ENCODE results near the gene KCNN3. TPM values are rescaled to one million over a fixed set of nuclear protein-coding genes. Genes with fewer than 3 reads are reported as not detected.

Gene KCNN3
- total and polyA plus RNA-seq, 2 of the 8 experiments (the other 6 are each of a cell fraction or from before 2014, with no cell fraction given): 2.8 to 3.7 TPM

DNA sequence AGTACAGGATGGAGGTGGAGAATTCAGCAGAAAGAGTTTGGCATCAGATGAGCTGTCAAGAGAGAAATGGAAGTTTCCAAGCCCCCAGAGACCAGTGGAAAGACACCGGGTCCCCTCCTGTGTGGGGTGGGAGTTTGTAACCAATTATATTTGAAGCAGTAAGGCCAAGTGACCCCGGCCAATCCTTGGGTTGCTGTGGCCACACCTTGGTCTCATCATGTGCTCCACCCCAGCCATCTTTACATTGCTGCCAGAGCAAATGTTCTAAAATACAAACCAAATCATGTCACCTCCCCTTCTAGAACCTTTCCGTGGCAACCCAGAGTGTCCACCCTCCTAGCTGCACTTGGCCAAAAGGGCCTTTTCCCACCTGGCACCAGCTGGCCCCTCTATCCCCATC lies 86.1 kb downstream of the KCNN3 start:
- Histone ChIP-seq H4K91ac (replicated peaks; ENCODE audit: insufficient read length, low read length) (no peak overlapping the region), H2BK15ac (ENCODE audit: low read length) (no peak overlapping the region), H4K5ac (ENCODE audit: insufficient read length, low read depth, low read length) (no peak overlapping the region), H3K27me3 (replicated peaks in 1 of 4; ENCODE audit: control insufficient read depth in 3 of 4, extremely low read depth in 1 of 4, insufficient read depth in 3 of 4, low read length in 3 of 4) (no peaks in the 10 kb centered on the region), H3K4me3 (ENCODE audit: extremely low read depth in 1 of 4, insufficient read depth in 2 of 4, low read depth in 3 of 4, low read length in 4 of 4) (no peak overlapping the region), H2BK120ac (replicated peaks; ENCODE audit: low read depth, low read length) (no peak overlapping the region), H2BK5ac (ENCODE audit: low read depth, low read length) (peak overlapping the region; percentile 24; the same call in 1 of the 2 replicates), H3K27ac (ENCODE audit: low read depth, low read length) (no peak overlapping the region), H4K8ac (ENCODE audit: extremely low read depth, insufficient read depth, low read length) (no peak overlapping the region), H4K20me1 (replicated peaks in 1 of 2; ENCODE audit: control insufficient read depth in 1 of 2, insufficient read depth in 2 of 2, low read length in 2 of 2) (no peaks in the 10 kb centered on the region), H3K36me3 (ENCODE audit: control insufficient read depth in 2 of 4, insufficient read depth in 4 of 4, low read length in 3 of 4) (no peaks in the 10 kb centered on the region), H2AFZ (ENCODE audit: low read length) (no peak overlapping the region), H2BK20ac (ENCODE audit: low read length) (no peak overlapping the region), H3K14ac (ENCODE audit: insufficient read length) (no peak overlapping the region), H3K79me2 (ENCODE audit: control insufficient read depth in 1 of 2, insufficient read depth in 2 of 2, low read length in 2 of 2) (no peaks in the 10 kb centered on the region), H3K4me2 (ENCODE audit: insufficient read depth in 1 of 2, low read depth in 2 of 2, low read length in 2 of 2) (no peak overlapping the region), H3K9ac (replicated peaks in 1 of 4; ENCODE audit: extremely low read depth in 1 of 4, low read depth in 3 of 4, low read length in 3 of 4) (no peak overlapping the region), H3K18ac (ENCODE audit: extremely low read depth, low read length) (no peak overlapping the region), H3K79me1 (ENCODE audit: low read depth, low read length) (no peaks in the 10 kb centered on the region), H3K4me1 (replicated peaks in 1 of 4; ENCODE audit: control insufficient read depth in 3 of 4, insufficient read depth in 4 of 4, low read length in 3 of 4) (peaks cover 0 to 7% (median 3%) of the 10 kb centered on the region in 4 experiments; a peak in 3 of 7 replicates), H3K4ac (replicated peaks; ENCODE audit: insufficient read length, low read depth, low read length) (no peak overlapping the region), H2BK12ac (ENCODE audit: low read depth, low read length) (0 out of 2 replicates have a peak overlapping the region, but pooled peaks have one; percentile 14), H3K56ac (replicated peaks; ENCODE audit: insufficient read length, low read depth, low read length) (no peak overlapping the region), H2AK5ac (ENCODE audit: low read depth, low read length) (no peak overlapping the region), H3K23me2 (ENCODE audit: low read depth, low read length) (no peaks in the 10 kb centered on the region), H3K9me3 (ENCODE audit: insufficient read depth in 2 of 2, low read depth in 1 of 2, low read length in 1 of 2) (0 out of 4 replicates have a peak, but pooled peaks cover 0 to under 1% of the 10 kb centered on the region in 2 experiments), H3K23ac (ENCODE audit: insufficient read length) (no peak overlapping the region)
- FAIRE-seq (no peak), DNase-seq (ENCODE audit: low read depth in 1 of 2, low spot score in 2 of 2) (no peak)
- TF ChIP-seq MAFK (IDR thresholded peaks at IDR 0.05; ENCODE audit: low read depth, low read length): no peak
- TF ChIP-seq, protein P1, sequence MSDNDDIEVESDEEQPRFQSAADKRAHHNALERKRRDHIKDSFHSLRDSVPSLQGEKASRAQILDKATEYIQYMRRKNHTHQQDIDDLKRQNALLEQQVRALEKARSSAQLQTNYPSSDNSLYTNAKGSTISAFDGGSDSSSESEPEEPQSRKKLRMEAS (IDR thresholded peaks at IDR 0.05): no peak
- TF ChIP-seq HDAC6 (IDR thresholded peaks at IDR 0.05; ENCODE audit: low read depth, low read length): no peak
- TF ChIP-seq CBX5 (IDR thresholded peaks at IDR 0.05; ENCODE audit: low read depth, low read length): no peak
- TF ChIP-seq SRF (IDR thresholded peaks at IDR 0.05; ENCODE audit: low read depth, low read length): no peak
- no peak for TF ChIP-seq SIN3A (conservative IDR thresholded peaks at IDR 0.05 in 1 of 2, IDR thresholded peaks at IDR 0.05 in 1 of 2; ENCODE audit: low read depth in 1 of 2, low read length in 2 of 2)
- no peak for TF ChIP-seq BACH1 (IDR thresholded peaks at IDR 0.05; ENCODE audit: low read length)
- TF ChIP-seq RNF2 (IDR thresholded peaks at IDR 0.05; ENCODE audit: borderline replicate concordance, low read depth, low read length, missing control alignments, poor library complexity, severe bottlenecking): no peak
- no peak for TF ChIP-seq TEAD4 (IDR thresholded peaks at IDR 0.05; ENCODE audit: low read depth, low read length)
- WGBS, 2 experiments (ENCODE audit: extremely low coverage in 1 of 2, insufficient coverage in 1 of 2, insufficient read length in 1 of 2, insufficient replicate concordance in 2 of 2, low coverage in 1 of 2, low lambda C conversion rate in 2 of 2, missing lambda C conversion rate in 1 of 2): 94% methylated on average over 3 of the region's 3 CpGs; no CpG with 5 or more reads in 1 of the 2 experiments
- ChIA-PET CTCF (ENCODE audit: partially characterized antibody) (interaction anchor here (0.8 to 1.9 kb wide), 6 partner anchors 9 to 43 kb away, joined by 3 to 8 read pairs (median 4); no protein-coding TSS in a partner anchor), POLR2A (ENCODE audit: partially characterized antibody) (interaction anchor here (0.7 to 0.9 kb wide), 2 partner anchors 13 to 23 kb away, joined by 4 read pairs; no protein-coding TSS in a partner anchor)
